NCI-H1436 (cell line): ENCODE measurements around the gene HLA-DMA.
A peak's percentile ranks its signal among the peaks of the same experiment; 100 is the strongest.

Source experiments
- DNase-seq: peaks from one replicate; lab custom pipeline; 2025; lab: John Stamatoyannopoulos, UW

HLA-DMA gene

DNA sequence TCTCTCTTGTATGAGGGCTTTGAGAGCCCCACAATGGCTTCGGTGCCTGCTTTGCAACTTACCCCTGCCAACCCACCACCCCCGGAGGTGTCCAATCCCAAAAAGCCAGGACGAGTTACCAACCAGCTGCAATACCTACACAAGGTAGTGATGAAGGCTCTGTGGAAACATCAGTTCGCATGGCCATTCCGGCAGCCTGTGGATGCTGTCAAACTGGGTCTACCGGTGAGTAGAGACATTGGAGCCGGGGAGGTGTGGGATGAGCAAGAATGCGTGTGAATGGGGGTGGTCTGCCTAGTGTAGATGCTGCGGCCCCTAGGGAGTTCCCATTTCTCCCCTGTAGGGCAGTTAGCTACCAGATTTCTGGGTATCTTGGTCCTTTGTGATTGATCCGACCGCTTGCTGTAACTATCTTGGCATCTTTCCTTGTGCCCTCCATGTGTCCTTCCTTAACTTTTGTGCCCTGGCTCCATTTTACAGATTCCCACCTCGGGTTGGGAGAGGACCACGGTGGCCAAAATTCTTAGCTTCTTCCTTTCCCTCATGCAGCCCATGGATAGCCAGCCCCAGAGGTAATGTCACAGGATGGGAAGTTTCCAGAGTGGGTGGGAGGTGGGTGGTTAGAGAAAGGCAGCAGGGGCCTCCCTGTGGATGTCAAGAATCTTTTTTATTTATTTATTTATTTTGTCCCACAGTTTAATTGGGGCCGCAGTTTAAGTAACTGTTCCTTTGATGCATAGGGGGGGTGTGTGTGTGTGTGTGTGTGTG is 21.8 kb upstream of the HLA-DMA start:
- DNase-seq, result no peak

DNA sequence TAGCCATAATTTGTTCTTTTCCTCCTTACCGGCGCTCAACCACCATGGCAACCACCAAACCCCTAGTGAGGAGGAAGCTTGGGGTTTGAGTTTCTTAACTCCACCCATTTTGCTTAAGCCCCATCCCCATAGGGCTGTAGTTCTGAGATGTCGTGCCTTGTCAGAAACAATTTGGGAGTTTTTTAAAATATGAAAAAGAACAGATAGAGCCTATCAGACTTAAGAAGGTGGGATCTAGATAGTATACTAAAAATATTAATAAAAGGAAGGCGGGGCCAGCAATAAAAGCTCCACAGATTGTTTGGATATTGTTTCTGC is 21.1 kb upstream of the HLA-DMA start:
- DNase-seq, result no peak

DNA sequence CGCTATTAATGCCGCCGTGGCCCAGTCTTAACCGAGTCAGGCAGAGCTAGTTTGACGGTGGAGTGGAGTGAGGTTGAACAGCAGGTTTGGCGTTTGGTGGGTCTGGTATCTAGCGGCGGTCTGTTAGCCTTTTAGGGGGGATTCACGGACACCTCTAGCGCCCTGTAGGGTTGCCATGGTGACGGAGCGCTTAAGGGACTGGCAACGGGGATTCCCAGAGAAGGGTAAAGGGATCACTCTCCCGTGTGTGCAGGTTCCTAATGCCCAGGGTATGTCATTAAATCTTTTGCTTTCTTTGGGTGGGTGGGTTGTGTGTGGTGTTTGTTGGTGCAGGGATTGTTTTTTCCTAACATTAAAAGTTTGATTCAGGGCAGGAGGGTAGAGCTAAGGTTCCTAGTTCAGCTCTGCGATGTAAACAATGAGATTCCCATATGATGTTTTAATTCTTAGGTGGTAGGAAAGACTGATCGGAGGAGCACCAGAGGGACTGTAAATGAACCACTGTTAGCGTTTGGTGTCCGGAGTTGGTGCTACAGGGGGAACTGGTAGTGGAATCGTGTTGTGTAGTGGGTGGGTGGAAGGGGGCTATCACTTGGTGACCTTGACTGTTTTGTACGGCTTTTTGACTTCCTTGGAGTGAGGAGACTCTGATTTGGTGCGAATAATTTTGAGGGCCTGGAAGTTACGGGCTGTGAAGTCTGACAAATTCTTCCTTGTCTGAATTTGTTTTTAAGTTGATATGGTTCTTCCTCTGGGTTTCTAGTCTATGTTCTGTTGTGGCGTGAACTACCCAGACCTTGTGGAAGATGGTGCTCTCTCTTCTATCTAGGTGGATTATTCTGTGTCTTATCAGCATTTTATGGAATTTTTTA is 20.5 kb upstream of the HLA-DMA start:
- peak; percentile 29 for DNase-seq

DNA sequence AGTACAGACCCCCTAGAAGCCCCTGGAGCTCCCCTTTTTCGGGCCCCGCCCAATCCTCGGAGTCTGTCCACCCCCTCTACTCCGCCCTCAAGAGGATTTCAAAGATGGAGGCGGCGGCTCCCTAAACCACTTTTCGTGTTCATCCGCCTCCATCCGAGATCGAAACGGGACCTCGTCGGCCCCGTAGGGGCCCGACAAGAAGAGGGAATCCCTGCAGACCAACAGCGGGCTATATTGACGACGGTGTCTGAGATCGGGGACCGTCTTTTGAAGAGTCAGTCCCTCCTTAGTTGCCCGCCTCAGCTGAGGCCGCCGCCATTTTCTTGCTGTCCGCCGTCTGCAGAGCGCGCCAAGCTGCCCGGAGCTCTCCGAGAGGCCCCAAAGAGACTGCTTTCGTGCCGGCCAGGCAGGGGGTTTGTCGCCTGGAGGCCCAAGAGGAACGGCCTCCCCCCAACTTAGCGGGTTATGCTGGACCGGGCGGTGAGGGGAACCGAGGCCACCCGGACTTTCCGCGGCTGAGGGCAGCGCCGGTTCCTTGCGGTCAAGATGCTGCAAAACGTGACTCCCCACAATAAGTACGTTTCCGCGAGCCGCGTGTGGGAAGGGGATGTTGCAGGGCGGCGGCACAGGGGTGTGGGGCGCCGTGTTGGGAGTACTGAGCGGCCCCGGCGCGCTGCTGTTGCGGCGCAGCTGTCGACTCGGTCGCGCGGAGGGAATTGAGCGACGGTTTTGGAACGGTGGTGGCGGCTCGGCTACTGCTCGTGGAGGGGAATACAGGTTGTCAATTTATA is 19.7 kb upstream of the HLA-DMA start:
- peak; percentile 46 for DNase-seq

DNA sequence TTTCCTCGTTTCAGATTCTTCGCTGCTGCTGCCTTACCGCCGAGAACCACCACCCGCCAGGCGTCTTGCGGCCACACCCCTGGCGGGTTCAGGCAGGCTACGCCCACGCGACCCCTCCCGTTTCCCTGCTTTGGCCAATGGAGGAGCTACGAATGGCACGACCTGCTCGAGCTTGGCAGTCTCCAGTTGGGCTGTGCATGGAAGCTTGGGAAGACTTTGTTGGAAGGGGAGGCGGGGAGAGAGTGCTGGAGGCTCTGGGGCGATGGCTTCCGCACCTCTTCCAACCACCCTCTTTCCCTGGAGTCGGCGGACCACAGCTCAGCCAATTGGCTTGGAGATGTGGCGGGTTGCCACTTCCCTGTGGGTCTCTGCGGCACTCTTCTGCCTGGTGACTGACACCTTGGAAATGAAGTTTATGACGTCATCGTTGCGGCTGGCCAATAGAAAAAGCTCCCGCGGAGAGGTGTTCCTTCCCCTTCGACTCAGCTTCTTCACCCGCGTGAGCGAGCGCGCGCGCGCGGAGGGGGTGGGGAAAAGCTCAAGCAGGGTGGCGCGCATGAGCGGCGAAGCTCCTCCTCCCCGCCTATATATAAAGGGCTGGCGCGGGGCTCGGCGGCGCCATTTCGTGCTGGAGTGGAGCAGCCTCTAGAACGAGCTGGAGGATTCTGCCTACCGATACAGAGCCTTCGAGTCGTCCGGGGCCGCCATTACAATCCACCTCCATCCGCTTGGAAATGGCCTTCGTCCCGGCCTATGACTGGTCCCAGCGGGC is 18.9 kb upstream of the HLA-DMA start:
- DNase-seq, result peak; percentile 99

DNA sequence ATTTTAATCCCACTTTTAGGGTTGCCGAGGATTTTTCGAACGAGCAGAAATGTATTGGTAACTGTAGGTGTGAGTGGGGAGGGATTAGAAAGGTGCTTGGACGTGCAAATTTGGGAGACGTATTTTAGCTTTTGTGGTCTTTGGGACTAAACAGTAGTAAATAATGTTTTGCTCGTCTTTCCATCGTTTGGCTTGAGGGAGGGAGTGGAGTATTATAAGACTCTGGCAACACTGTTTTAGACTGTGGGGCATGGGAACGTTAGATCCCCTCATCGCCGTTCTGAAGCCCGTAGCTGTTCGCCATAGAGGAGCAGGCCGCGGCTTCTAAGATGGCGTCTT is 18.3 kb upstream of the HLA-DMA start:
- DNase-seq, result no peak

DNA sequence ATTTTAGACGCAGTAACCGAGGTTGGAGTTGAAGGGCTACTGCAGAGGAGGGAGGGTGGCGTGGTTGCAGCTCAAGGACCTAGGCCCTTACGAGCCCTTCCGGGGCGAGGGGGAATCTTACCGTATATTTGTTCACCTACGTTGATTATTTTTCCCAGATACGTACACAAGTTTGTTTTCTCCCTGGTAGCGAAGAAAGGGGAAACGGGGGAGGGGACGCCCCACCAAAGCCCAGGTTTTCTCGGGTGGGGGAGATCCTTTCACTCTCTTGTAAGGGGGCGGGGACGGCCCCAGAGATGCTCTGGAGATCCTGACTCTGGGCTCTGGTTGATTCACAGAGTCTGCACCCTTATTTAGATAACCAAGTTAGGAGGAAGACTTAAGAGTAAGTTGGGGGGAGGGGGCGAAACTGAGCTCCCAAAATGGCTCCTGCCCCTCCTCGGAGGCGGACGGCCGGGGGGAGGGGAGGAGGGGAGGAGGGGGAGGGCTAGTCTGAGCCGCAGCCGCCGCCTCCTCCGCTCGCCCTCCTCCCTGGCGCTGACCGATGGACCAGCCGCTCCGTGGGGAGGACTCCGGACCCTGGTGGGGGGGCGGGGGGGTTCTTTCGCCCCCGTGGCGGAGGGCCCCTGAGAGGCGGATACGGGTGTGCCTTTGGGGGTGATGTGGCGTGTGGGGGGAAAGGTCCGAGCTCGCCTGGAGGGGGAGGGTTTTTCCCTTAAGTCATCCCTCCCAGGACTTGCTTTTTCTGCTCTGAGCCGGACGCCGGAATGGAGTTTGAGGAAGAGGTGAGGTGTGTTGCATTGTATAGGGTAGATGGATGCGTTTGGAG is 17.7 kb upstream of the HLA-DMA start:
- DNase-seq, result peak; percentile 78

DNA sequence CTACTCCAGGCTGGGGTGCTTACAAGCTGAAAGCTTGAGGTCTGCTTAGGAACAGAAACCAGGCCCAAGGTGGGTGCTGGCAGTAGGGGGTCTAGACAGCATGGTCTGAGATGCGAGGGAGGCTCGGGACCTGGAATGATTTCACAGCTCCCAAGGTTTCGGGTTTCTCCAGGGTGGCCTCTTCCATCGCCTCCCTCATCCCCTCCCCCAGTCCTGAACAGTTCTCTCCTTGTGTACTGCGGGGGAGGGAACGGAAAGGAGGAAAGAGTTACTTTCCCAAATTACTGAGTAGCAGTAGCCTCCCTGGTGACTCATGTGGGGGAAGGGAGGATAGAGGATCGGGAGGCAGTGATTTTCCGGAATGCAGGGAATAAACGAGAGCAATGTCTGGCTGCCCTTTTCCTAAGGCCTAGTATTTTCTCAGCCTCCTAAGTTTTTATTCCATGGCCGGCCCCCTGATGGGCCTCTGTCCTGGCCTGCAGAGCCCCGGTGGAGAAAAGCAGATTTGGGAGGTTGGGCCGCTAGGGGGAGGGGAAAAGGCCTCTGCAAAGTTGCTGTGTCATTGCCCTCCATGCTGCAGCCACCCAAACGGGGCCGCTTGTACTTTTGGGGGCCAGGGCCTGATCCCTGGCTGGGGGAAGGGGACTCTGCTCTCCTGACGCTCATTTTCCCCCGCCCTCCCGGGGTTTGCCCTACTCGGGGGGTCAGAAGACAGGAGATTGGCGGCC is 17.0 kb upstream of the HLA-DMA start:
- peak; percentile 64 for DNase-seq

DNA sequence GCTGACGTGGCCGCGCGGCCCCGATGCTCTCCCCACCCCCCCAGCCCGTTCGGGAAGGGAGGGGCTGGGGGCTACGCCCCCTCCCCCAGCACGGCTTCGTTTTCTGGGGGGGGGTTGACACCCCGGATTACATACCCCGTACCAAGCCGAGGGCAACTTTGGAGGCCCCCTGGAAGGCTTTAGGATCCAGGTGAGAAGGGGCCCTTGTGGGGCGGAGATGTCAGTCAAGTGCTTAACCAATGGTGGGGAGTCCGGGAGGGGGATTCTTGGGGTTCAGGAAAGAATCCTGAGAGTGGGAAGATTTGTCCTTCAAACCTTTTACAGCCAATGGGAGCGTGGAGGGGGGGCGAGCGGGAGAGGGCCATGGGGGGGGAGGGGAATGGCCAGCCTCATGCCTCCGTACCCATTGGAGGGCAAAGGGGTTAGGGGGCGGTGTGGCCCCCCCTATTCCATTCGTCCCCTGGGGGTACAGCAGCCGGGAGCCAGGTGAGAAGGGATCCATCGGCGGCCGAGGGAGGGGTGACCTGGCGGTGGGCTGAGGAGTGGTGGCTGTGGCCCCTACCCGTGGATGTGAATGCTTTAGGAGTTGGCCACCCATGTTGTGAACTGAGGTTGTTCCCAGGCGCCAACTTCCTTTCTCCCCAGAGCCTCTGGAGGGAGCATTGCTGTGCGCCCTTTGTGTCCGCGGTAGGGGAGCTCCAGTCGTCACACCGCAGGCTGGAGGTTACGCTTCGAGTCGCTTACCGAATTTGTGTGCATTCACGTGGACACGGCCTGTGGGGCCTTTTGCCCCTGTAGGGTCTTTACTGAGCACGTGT is 16.2 kb upstream of the HLA-DMA start:
- peak; percentile 81 for DNase-seq

DNA sequence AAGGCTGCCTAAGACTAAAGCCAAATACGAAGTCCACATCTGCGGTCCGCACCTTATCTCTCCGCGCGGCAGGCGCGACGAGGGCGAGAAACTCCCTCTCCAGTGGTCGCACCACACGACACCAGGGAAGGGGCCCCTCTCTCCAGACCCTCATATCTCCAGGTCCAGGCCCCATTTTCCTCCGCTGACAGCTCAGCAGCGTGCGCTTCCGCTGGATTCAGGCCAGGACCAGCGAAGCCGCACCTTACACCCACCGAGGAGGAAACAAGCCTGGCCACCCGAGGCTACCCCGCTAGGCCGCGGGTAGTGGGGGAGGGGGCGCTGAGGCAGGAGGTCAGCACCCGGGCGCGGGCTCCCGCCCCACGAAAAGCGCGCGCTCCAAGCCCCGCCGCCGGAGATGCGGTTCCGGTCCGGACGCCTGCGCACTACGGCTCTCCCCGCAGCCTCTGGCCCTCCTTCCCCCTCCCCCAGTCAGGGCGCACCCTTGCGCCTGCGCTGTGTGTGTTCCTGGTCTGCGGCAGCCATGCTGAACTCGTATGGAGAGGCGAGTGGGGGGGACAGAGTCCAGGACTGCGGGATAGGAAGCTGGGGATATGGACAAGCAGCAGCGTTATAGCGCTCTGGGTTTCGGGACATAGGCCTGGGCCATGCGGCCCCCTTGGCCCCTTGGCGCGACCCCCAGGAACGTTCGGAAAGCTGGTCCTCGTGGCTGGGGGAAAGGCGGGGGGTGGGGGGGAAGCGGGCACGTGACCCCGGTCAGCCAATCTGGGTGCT is 15.4 kb upstream of the HLA-DMA start, which contains the start of gene BRD2:
Gene BRD2 (plus strand): TSS at position 502 of the 774 bp plus-strand sequence. CDS start 4,305 bp downstream, outside the sequence.
- peak; percentile 94 for DNase-seq

DNA sequence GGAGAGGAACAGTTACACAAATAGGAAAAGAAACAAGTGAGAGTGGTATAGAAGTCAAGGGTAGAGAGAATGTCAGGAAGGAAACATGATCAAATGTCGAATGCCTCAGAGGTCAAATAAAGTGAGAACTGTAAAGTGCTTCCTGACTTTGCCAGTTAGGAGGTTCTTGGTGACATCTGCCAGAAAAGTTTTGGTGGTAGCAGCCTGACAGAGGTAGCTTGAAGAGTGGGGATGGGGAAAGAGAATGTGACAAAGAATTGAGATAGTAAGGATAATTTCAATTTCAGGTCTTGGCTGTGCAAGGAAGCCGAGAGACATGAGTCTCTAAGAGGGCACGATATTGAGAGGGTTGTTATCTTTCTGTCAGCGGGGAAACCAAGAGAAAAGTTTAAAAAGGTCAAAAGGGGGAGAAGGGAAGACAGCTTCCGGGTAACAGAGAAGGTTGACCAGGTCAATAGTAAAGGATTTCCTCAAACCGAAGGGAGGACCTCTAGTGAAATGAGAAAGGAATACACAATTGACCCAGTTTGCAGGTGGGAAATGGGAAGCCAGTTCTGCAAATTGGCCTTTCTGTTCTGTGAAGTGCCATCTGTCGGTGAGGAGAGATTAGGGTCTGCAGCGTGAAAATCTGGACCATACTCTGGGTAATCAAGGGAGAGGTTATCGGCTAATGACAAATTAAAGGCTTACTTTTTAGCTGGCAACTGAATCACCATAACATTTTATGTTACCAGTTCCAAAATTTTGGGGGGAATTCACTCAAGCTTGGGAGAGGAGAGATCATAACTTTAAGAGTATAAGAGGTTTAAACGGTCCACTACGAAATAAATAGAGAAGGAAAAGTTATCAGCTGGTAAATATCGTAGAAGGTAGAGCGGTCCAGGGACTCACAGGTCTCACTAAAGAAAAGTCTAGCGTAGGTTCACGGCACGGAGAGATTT is 14.5 kb upstream of the HLA-DMA start:
- peak; percentile 19 for DNase-seq

DNA sequence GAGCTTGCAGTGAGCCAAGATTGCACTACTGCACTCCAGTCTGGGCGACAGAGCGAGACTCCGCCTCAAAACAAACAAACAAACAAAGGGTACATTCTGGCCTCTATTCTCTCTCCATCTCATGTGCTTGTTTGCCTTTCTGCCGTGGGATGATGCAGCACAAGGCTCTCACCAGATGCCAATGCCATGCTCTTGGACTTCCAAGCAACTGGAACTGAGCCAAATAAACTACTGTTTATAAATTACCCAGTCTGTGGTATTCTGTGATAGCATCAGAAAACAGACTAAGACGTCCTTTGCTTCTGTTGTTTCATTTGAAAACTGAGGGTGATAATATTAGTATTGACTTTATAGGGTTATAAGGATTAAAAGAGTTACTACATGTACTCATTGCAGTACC is 11.9 kb upstream of the HLA-DMA start:
- DNase-seq, result no peak

DNA sequence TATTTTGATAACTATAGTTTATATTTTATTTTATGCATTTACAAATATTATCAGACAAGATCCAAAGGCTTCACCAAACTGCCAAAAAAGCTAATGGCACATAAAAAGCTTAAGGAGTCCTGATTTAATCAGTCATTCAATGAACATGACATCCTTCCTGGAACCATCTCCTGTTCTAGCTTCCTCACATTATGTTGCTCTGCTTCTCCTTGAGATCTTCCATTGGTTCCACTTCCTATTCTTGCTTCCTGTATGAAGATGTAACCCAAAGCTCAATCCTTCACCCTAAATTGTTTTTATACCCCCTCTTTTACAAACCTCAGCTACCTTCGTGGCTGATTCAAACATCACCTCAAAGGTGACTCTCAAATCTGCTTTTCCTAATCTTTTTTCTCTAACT is 11.0 kb upstream of the HLA-DMA start:
- DNase-seq, result no peak

DNA sequence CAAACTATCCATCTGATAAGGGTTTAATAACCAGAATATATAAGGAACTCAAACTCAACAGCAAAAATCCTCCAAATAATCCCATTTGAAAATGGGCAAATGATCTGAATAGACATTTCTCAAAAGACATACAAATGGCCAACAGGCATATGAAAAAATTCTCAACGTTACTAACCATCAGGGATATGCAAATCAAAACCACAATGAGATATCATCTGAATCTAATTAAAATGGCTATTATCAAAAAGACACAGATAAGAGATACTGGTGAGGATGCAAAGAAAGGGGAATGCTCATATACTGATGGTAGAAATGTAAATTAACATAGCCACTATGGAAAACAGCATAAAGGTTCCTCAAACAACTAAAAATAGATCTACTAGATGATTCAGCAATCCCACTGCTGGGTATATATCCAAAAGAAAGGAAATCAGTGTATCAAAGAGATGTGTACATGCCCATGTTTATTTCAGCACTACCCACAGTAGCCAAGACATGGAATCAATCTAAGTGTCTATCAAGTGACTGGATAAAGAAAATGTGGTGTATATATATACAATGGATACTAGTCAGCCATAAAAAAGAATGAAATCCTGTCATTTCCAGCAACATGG is 9.4 kb upstream of the HLA-DMA start:
- DNase-seq, result no peak

DNA sequence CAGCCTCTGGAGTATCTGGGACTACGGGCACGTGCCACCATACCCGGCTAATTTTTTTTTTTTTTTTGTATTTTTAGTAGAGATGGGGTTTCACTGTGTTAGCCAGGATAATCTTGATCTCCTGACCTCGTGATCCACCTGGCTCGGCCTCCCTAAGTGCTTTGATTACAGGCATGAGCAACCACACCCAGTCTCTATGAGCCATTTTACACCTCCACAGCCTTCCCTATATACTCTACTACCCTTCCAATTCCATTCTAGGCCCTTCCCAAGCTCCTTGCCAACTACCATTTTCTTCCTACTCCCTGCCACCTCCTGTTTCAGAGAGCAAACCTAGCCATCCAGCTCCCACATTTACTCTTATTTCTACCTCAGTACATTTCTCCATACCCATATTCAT is 7.7 kb upstream of the HLA-DMA start:
- no peak for DNase-seq

DNA sequence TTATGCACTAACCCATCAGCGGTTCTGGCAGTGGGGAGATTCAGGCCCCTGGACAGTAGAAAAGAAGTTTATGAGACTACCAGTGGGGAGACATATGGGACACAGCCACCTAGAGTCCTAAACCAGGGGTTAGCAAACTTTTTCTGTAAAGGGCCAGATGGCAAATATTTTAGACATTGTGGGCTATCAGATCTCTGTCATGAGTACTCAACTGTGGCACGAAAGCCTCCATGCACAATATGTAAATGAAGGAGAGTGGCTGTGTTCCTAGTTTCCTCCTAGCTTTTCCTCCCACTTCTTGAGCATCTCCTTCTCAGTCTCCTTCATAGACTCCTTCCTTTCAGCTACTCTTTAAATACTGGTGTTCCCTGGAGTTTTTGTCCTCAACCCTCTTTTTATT is 3.3 kb upstream of the HLA-DMA start:
- DNase-seq, result no peak
